Naive B cell (primary cell): Measurements from ENCODE around the gene CCNI2. TPM values are rescaled to one million over a fixed set of nuclear protein-coding genes. Genes with fewer than 3 reads are reported as not detected.

ENCODE experiments used
- ATAC-seq, 2 donors: fragments of 150-1000 bp; cut with Tn5 transposase; 2 replicates each; pipeline ENCODE4 v1.10.0; 2021; ENCODE audit warnings: low read depth in 2 of 2, mild to moderate bottlenecking in 2 of 2, moderate library complexity in 2 of 2
- DNase-seq: peaks from one replicate; pipeline ENCODE4 v3.0.0; 2022
- H3K27ac Mint-ChIP-seq, 6 donors: one replicate each; pipeline ENCODE4 v1.8.0; 2020 to 2022; ENCODE audit warnings: mild to moderate bottlenecking in 6 of 6, mixed read lengths in 6 of 6, moderate library complexity in 5 of 6, inconsistent platforms in 2 of 6
- H3K27me3 Mint-ChIP-seq, 3 donors: one replicate each; pipeline ENCODE4 v1.8.0; 2021 to 2022; ENCODE audit warnings: mixed read lengths in 3 of 3, mild to moderate bottlenecking in 1 of 3
- H3K36me3 Mint-ChIP-seq, 2 donors: one replicate each; pipeline ENCODE4 v1.8.0; 2020 to 2022; ENCODE audit warnings: mixed read lengths in 2 of 2, inconsistent platforms in 1 of 2, mild to moderate bottlenecking in 1 of 2
- H3K4me1 Mint-ChIP-seq, 3 donors: one replicate each; pipeline ENCODE4 v1.8.0; 2020 to 2022; ENCODE audit warnings: mixed read lengths in 3 of 3, inconsistent platforms in 1 of 3, mild to moderate bottlenecking in 1 of 3, moderate library complexity in 1 of 3
- H3K4me3 Mint-ChIP-seq, 8 donors: one replicate each; pipeline ENCODE4 v1.8.0; 2020 to 2022; ENCODE audit warnings: mild to moderate bottlenecking in 8 of 8, mixed read lengths in 8 of 8, moderate library complexity in 8 of 8, inconsistent platforms in 2 of 8
- H3K9me3 Mint-ChIP-seq, 7 donors: one replicate each; pipeline ENCODE4 v1.8.0; 2020 to 2022; ENCODE audit warnings: mixed read lengths in 7 of 7, mild to moderate bottlenecking in 5 of 7, inconsistent platforms in 2 of 7, moderate library complexity in 1 of 7
- polyA plus RNA-seq, 6 donors: library from polyadenylated mRNA; unstranded; fragments of 300-500 nt; fragmentation: Illumina TruSeq; gene quantifications; one replicate each; pipeline ENCODE4 v1.2.3, GENCODE V29; 2021; ENCODE audit warnings: low read depth in 6 of 6

Gene CCNI2, protein sequence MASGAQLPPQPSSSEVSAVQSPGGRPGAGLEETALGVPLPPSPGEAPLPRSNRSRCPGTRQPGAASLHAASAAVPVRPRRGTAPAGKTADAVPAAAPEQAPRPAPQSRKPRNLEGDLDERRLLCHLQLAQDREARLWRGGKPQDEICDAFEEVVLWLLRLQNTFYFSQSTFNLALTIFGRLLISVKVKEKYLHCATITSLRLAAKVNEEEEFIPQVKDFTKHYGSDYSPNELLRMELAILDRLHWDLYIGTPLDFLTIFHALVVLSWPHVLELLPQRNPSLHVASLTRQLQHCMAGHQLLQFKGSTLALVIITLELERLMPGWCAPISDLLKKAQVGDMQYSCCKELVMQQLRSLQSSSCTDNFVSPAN
- polyA plus RNA-seq = not detected

DNA sequence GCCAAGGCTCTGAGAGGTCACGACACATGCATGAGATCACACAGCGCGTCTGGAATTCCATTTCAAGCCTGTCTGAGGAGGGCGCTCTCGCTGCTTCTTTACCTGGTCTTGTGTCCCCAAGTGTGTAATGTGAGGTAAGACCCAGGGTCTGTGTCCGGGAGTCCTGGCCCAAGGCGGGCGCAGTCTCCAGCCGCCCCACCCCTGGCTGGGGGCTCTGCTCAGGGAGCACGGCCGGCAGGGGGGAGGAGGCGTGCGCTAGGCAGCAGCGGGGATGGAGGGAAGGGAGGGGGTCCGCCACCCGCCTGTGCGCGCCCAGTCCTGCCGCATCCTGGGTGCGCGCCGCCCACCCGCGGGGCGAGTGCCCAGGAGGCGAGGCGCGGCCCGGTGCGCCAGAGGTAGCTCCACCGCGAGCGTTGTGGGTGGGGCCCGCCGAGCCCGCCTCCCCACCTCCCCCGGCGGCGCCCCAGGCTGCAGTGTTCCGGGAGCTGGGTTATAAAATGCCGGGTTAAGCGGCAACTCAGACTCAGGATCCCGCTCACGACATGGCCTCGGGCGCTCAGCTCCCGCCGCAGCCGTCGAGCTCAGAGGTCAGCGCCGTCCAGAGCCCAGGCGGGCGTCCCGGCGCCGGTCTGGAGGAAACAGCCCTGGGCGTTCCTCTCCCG is at the start of gene CCNI2:
TSS of gene CCNI2 (plus strand) at position 473 of the 662 bp plus-strand sequence. CDS start at position 543, 70 bp downstream.
- peak; percentile 70 to 75 for ATAC-seq
- Mint-ChIP-seq H3K9me3 (peaks cover 0 to 6% (median 2%) of the 10 kb centered on the region in 7 donors), H3K4me3 (peak within 1 kb of the TSS in 7 of 8 donors; percentile 60 to 86 (median 73)), H3K36me3 (no peaks in the 10 kb centered on the region), H3K27me3 (peaks cover 38 to 43% (median 43%) of the 10 kb centered on the region in 3 donors), H3K4me1 (peaks cover 0 to 2% (median 0%) of the 10 kb centered on the region in 3 donors), H3K27ac (no peak within 1 kb of the TSS)
- DNase-seq = peak; percentile 29

GRCh38 chr5:132704875-132705274 is 42.4 kb upstream of the CCNI2 start:
- Mint-ChIP-seq H3K27ac (no peak overlapping the region), H3K4me1 (no peaks in the 10 kb centered on the region), H3K27me3 (no peaks in the 10 kb centered on the region), H3K4me3 (no peak overlapping the region), H3K9me3 (no peaks in the 10 kb centered on the region), H3K36me3 (peaks cover 21 to 25% of the 10 kb centered on the region in 2 donors)
- DNase-seq (no peak), ATAC-seq (no peak)

GRCh38 chr5:132708645-132709044 is 38.6 kb upstream of the CCNI2 start:
- no peak for ATAC-seq
- H3K27me3 Mint-ChIP-seq = no peaks in the 10 kb centered on the region
- no peak overlapping the region for H3K27ac Mint-ChIP-seq
- no peaks in the 10 kb centered on the region for H3K9me3 Mint-ChIP-seq
- H3K4me1 Mint-ChIP-seq = no peaks in the 10 kb centered on the region
- no peak for DNase-seq
- no peak overlapping the region for H3K4me3 Mint-ChIP-seq
- H3K36me3 Mint-ChIP-seq = peaks cover under 1 to 5% of the 10 kb centered on the region in 2 donors

GRCh38 chr5:132714456-132715307 is 32.5 kb upstream of the CCNI2 start:
- H3K27me3 Mint-ChIP-seq = no peaks in the 10 kb centered on the region
- no peak for ATAC-seq
- no peaks in the 10 kb centered on the region for H3K4me1 Mint-ChIP-seq
- H3K27ac Mint-ChIP-seq = no peak overlapping the region
- H3K9me3 Mint-ChIP-seq = no peaks in the 10 kb centered on the region
- peaks cover 0 to 10% of the 10 kb centered on the region in 2 donors for H3K36me3 Mint-ChIP-seq
- no peak for DNase-seq
- no peak overlapping the region for H3K4me3 Mint-ChIP-seq

GRCh38 chr5:132718544-132719312 is 28.5 kb upstream of the CCNI2 start:
- Mint-ChIP-seq H3K4me3 (no peak overlapping the region), H3K9me3 (no peaks in the 10 kb centered on the region), H3K27me3 (no peaks in the 10 kb centered on the region), H3K4me1 (no peaks in the 10 kb centered on the region), H3K36me3 (peaks cover 11 to 14% of the 10 kb centered on the region in 2 donors), H3K27ac (no peak overlapping the region)
- ATAC-seq (no peak), DNase-seq (no peak)

DNA sequence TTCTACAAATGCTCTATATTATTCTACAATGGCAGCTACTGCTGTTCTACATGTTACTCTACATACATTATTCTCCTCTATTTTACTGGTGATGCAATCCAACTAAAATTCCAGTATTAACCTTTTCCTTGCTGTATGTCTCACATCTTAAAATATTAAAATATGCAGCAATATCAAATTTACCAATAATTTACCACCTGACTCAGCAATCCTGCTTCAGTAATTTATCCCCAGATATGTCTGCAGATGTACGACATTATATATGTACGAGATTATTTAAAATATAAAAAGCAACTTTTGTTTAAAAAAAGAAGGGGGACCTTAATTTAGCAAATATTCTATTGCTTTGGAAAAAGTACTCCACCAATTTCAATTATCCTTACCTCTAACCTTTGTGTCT is 21.5 kb upstream of the CCNI2 start:
- no peak overlapping the region for H3K4me3 Mint-ChIP-seq
- H3K4me1 Mint-ChIP-seq = peaks cover 0 to 11% (median 4%) of the 10 kb centered on the region in 3 donors
- H3K27me3 Mint-ChIP-seq = no peaks in the 10 kb centered on the region

GRCh38 chr5:132729896-132730295 is 17.3 kb upstream of the CCNI2 start:
- no peaks in the 10 kb centered on the region for H3K27me3 Mint-ChIP-seq
- H3K4me3 Mint-ChIP-seq = no peak overlapping the region
- H3K27ac Mint-ChIP-seq = peak overlapping the region in 1 of 6 donors; percentile 21
- H3K4me1 Mint-ChIP-seq = peaks cover 0 to 11% (median 4%) of the 10 kb centered on the region in 3 donors
- no peaks in the 10 kb centered on the region for H3K9me3 Mint-ChIP-seq
- DNase-seq (no peak), ATAC-seq (no peak)
- H3K36me3 Mint-ChIP-seq = peaks cover 0 to 17% of the 10 kb centered on the region in 2 donors

More for the DNA sequence above, 21.5 kb upstream of the CCNI2 start:
- DNase-seq (no peak), ATAC-seq (no peak)
- no peak overlapping the region for H3K27ac Mint-ChIP-seq
- H3K36me3 Mint-ChIP-seq = peaks cover 9 to 16% of the 10 kb centered on the region in 2 donors
- no peaks in the 10 kb centered on the region for H3K9me3 Mint-ChIP-seq

DNA sequence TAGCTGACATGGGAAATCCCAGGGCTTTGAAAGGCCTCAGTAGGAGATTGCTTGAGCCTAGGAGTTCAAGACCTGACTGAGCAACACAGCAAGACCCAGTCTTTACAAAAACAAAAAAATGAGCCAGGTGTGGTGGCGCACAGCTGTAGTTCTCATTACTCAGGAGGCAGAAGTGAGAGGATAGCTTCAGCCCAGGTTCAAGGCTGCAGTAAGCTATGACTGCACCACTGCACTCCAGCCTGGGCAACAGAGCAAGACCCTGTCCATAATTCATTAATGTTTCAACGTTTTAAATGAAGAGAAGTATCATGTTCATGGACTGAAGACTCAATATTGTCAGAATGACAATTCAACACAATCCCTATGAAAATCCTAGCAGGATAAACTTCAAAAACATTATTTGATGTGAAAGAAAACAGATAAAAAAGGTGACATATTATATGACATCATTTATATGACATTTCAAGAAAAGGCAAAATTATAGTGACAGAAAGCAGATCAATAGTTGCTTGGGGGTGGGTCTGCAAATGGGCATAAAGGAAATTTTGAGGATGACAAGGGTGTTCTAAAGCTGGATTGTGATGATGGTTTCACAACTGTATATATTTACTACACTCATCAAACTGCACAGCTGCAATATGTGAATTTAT is 13.6 kb upstream of the CCNI2 start:
- no peaks in the 10 kb centered on the region for H3K9me3 Mint-ChIP-seq
- no peaks in the 10 kb centered on the region for H3K27me3 Mint-ChIP-seq
- DNase-seq (no peak), ATAC-seq (no peak)
- H3K36me3 Mint-ChIP-seq = peaks cover 0 to 11% of the 10 kb centered on the region in 2 donors
- peaks cover 14 to 22% (median 20%) of the 10 kb centered on the region in 3 donors for H3K4me1 Mint-ChIP-seq
- H3K4me3 Mint-ChIP-seq = peak overlapping the region in 1 of 8 donors; percentile 46
- no peak overlapping the region for H3K27ac Mint-ChIP-seq

DNA sequence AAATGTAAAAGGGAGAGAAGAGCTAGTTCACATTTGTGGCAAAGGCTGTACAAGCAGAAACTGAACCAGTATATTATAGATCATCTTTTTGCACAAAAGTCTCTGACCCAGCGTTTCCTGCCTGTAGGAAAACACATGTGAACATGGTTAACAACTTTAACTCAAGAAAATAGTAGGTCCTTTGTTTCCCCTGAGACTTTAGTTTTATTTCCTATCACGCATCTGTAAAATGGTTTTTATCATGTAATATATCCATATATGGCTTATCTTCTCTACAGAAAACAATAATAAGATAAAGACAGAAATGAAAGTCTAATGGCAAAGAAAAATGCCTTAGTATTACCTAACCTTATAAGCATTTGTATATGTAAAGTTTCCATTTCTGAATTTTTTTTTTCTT is 12.5 kb upstream of the CCNI2 start:
- Mint-ChIP-seq H3K9me3 (peaks cover 0 to 1% (median 0%) of the 10 kb centered on the region in 7 donors), H3K27ac (no peak overlapping the region), H3K4me3 (peak overlapping the region in 1 of 8 donors; percentile 96), H3K4me1 (peaks cover 14 to 18% (median 17%) of the 10 kb centered on the region in 3 donors), H3K27me3 (no peaks in the 10 kb centered on the region), H3K36me3 (peaks cover 0 to 8% of the 10 kb centered on the region in 2 donors)
- DNase-seq = no peak
- no peak for ATAC-seq

- Mint-ChIP-seq H3K4me1 (peaks cover 14 to 18% (median 14%) of the 10 kb centered on the region in 3 donors), H3K9me3 (peaks cover 0 to 3% (median 1%) of the 10 kb centered on the region in 7 donors), H3K27me3 (peaks cover 3 to 5% (median 4%) of the 10 kb centered on the region in 3 donors), H3K36me3 (peaks cover 0 to 7% of the 10 kb centered on the region in 2 donors), H3K4me3 (peak within 1 kb of the TSS; percentile 86 to 96 (median 94)), H3K27ac (peak within 1 kb of the TSS; percentile 72 to 92 (median 84))
- ATAC-seq (peak; percentile 84 to 86), DNase-seq (peak; percentile 96)
Observed at GRCh38 chr5:132736853-132737833, 10.1 kb upstream of the CCNI2 start, which contains the start of gene KIF3A. TSS of gene KIF3A (minus strand) at chr5:132737546. CDS start at chr5:132737419, 127 bp downstream.

DNA sequence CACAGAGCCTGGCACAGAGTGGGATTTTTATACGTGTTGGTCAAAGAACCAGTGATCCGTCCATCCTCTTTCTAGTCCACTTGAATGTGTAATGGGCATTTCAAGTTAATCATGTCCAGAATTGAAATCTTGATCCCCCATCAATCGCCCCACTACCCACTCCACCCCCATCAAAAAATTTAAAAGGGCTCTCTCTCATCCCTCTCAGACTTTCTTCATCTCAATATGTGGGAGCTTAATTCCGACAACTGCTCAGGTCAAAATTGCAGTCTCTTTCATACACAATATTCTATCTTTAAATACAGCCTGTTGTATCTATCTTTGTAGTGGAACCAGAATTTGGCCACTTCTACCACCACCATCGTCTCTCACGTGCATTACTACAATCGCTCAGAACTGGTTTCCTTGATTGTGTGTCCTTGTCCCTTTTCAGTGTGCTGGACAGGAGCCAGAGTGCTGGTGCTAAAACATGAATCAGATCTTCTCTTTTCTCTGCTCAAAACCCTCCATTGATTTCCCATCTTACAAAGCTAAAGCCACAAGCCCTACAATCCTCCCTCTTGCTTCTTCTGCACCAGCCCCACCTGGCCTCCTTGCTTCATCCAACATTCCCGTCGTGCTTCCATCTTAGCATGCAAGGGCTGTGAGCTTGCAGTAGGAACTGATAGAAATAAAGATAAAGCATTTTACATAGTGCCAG is 9.1 kb upstream of the CCNI2 start:
- ATAC-seq (no peak), DNase-seq (no peak)
- Mint-ChIP-seq H3K4me3 (peak overlapping the region; percentile 86 to 96 (median 94)), H3K27me3 (peaks cover 5 to 13% (median 11%) of the 10 kb centered on the region in 3 donors), H3K27ac (peak overlapping the region in 5 of 6 donors; percentile 72 to 92 (median 88)), H3K9me3 (peaks cover 0 to 4% (median 3%) of the 10 kb centered on the region in 7 donors), H3K4me1 (peaks cover 14 to 18% (median 14%) of the 10 kb centered on the region in 3 donors), H3K36me3 (peaks cover 0 to 7% of the 10 kb centered on the region in 2 donors)
